SIG-M5 (cell line): ENCODE data around the gene AFAP1.

Experiments used
- DNase-seq: peaks from one replicate; lab custom pipeline; 2025; lab: John Stamatoyannopoulos, UW

Gene AFAP1

DNA sequence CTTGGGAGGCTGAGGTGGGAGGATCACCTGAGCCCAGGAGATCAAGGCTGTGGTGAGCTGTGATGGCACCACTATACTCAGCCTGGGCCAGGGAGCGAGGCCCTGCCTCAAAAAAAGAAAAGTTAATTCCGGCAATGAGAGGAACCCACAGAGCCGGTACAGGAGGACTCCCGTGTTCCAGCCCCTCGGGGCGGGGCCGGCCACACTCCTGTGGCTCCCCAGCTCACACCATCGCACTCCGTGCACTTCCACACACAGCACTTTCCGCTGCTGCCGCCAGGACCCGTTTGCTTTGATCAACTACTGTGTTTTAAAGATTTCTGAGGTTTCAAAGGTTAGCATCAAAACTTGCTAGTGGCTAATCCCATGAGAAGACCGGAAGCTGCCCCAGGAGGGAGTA lies 171.7 kb downstream of the AFAP1 start:
- DNase-seq, result no peak

GRCh38 chr4:7767526-7767925 lies 172.1 kb downstream of the AFAP1 start:
- DNase-seq, result no peak

GRCh38 chr4:7766661-7767345 lies 172.9 kb downstream of the AFAP1 start:
- DNase-seq, result no peak

GRCh38 chr4:7766086-7766485 lies 173.6 kb downstream of the AFAP1 start:
- DNase-seq, result no peak

DNA sequence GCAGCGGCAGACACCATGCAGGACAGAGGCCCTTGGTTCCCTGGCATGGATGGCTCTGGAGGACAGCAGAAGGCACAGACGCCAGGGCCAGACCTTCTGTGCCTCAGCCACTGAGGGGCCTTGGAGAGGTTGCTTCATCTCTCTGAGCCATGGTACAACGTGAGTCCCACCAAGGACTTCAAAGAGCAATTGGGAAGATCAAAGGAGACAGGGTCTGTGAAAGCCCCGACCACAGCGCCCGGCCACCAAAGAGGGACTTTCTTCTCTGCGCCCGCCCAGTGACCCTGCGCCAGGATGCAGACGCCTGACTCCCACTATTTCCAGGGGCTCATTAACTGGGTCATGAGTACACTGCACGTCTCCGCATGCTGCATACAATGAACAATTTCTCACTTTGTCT lies 174.0 kb downstream of the AFAP1 start:
- no peak for DNase-seq

DNA sequence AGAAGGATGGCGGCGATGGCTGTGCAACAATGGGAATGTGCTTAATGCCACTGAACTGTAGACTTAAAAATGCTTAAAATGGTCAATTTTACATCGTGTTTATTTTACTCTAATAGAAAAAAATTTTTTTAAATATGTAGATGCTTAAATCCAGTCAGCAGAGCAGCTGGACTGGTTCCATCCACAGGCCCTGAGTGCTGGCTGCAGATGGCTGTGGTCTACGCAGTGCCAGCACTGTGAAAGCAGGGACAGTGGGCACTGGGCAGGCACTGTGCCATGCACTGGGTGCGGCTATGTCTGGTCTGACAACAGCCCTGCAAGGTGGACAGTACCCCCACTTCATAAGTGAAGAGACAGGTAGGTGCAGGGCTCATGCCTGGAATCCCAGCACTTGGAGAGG lies 175.2 kb downstream of the AFAP1 start:
- DNase-seq, result no peak

- DNase-seq, result no peak
Measured at GRCh38 chr4:7763788-7764187, 175.9 kb downstream of the AFAP1 start.

- DNase-seq, result no peak
Measured at GRCh38 chr4:7763106-7763505, 176.6 kb downstream of the AFAP1 start.

- DNase-seq, result no peak
Measured at GRCh38 chr4:7762376-7763030, 177.2 kb downstream of the AFAP1 start.

DNA sequence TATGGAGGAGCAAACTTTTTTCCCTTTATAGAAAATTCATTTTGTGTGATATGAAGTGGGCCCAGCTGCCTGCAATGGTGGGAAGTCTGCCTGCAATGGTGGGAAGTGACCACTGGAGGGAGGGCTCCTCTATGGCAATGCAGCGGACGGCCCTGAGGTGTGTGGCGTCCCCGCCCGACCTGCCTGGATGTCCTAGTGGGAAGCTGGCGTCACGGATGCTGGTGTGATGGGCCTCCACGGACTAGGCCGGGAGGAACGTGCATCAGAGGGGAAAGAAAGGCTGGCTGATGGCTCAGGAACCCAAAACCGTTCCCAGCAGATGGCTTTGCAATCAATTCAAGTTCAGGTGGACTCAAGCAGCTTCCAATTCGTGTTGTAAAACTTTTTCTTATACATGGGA lies 177.9 kb downstream of the AFAP1 start:
- no peak for DNase-seq

GRCh38 chr4:7761312-7761711 lies 178.3 kb downstream of the AFAP1 start:
- no peak for DNase-seq

- DNase-seq, result no peak
Measured at GRCh38 chr4:7760706-7761105, 179.0 kb downstream of the AFAP1 start.

- no peak for DNase-seq
Measured at GRCh38 chr4:7760228-7760627, 179.4 kb downstream of the AFAP1 start.

DNA sequence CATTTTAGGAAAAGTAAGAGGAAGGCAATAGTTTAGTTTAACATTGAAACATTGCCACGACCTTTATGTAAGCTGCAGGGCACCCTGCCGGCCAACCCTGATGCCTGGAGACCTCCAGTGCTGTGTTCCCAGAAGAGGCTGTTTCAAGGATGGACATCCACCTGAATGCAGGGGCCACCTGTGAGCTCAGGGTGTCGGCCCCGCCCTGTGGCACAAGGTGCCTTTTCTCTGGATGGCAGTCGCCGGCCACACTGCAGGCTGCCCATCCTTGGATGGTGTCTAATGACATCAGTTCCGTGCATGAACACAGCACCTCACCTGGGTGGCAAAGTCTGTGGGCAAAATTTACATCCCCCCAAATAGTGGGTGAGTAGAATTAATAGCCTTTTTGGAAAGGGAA lies 180.0 kb downstream of the AFAP1 start:
- DNase-seq, result no peak

GRCh38 chr4:7759216-7759615 lies 180.4 kb downstream of the AFAP1 start:
- DNase-seq, result no peak

DNA sequence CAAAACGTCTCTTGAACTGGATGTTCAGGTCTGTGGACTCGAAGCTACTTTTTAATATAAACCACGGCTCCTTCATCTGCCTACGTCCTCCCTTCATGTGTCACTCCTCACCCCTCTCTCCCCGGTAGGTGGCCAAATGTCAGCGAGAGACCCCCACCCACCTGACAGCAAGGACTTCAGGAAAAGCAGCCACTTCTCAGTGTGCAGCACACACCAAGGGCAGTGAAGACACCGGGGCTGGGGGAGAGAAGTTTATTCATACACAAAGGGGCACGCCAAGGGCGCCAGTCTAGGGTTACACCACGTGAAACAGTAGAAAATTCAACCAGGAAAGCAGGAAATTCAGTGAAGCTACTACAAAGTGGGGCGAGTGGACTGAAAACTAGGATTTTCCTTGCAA lies 181.2 kb downstream of the AFAP1 start:
- DNase-seq, result no peak

GRCh38 chr4:7757501-7758471 lies 181.9 kb downstream of the AFAP1 start:
- no peak for DNase-seq

DNA sequence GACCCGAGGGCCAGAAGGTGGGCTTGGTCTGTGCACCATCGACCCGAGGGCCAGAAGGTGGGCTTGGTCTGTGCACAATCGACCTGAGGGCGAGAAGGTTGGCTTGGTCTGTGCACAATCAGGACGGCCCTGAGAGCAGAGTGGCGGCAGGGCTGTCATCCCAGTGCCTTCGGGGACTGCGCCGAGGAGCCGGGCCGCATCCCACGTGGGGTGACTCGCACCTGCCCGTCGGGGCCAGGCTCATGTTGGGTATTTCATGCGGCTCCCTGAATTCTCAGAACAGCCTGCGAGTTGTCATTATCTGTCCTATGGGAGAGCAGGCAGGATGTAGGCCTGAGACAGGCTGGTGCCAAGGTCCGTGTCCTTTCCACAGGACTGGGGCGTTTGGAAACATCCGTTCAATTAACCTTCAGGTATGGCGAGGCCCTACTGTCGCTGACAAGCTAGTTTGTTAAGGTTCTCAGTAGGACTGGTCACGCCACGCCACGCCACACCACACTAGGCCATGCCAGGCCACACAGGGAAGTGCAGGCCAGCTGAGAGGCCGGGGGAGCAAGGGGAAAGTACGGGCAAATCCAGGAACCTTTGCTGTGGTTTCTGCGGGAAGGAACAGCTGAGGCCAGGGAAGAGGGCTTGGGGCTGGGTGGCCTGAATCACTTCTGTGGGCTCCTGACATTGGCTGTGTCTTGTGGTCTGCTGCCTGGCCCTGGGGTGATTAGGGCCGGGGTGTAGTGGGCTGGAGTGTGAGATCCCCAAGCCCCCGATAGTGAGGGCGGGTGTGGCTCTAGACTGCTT lies 182.9 kb downstream of the AFAP1 start:
- no peak for DNase-seq

- no peak for DNase-seq
Measured at GRCh38 chr4:7756071-7756470, 183.6 kb downstream of the AFAP1 start.

GRCh38 chr4:7755561-7755960 lies 184.1 kb downstream of the AFAP1 start:
- DNase-seq, result no peak

GRCh38 chr4:7754565-7755262 lies 184.9 kb downstream of the AFAP1 start:
- no peak for DNase-seq
